ENCODE measurements around the gene MOV10.

Gene MOV10

GRCh38 chr1:112743174-112744008 is 68.9 kb downstream of the MOV10 start:
- no peak for DNase-seq

GRCh38 chr1:112744009-112744578 is 69.6 kb downstream of the MOV10 start:
- no peak for DNase-seq

- no peak for DNase-seq
These were observed 73.9 kb downstream of the MOV10 start for GRCh38 chr1:112748396-112748795.

All from NCI-H2081 treated with DMSO at 0.1 percent for 48 hours (cell line).